Mesendoderm (in vitro differentiated cells): ENCODE data around the gene APOOL.

Experiments used
- DNase-seq: peaks from one replicate; pipeline ENCODE4 v3.0.0; 2013
- H2AK5ac ChIP-seq: 2 replicates; pipeline ENCODE4 v1.6.1; 2013; ENCODE audit warnings: low read length, inconsistent platforms
- H2BK120ac ChIP-seq: 2 replicates; pipeline ENCODE4 v1.6.1; 2013; ENCODE audit warnings: low read depth, mild to moderate bottlenecking, low read length, moderate library complexity, mixed read lengths
- H2BK15ac ChIP-seq: replicated peaks from 2 replicates; pipeline ENCODE4 v1.6.1; 2013; ENCODE audit warnings: low read depth, mild to moderate bottlenecking, moderate library complexity
- H2BK5ac ChIP-seq: 2 replicates; pipeline ENCODE4 v1.6.1; 2013; ENCODE audit warnings: low read length, inconsistent platforms
- H3K18ac ChIP-seq: 2 replicates; pipeline ENCODE4 v1.6.1; 2013; ENCODE audit warnings: mild to moderate bottlenecking, low read length, mixed read lengths
- H3K23ac ChIP-seq: one replicate; pipeline ENCODE4 v1.6.1; 2013; ENCODE audit warnings: low read length
- H3K27ac ChIP-seq: 2 replicates; pipeline ENCODE4 v1.5.1; 2013; ENCODE audit warnings: low read depth, mild to moderate bottlenecking, inconsistent platforms, low read length, moderate library complexity
- H3K27me3 ChIP-seq: 2 replicates; pipeline ENCODE4 v1.6.1; 2013; ENCODE audit warnings: low read length, control low read depth, mild to moderate bottlenecking, inconsistent platforms; ENCODE audit not compliant: insufficient read depth, poor library complexity
- H3K36me3 ChIP-seq: 2 replicates; pipeline ENCODE4 v1.6.1; 2013; ENCODE audit warnings: low read length, inconsistent platforms; ENCODE audit not compliant: control insufficient read depth, insufficient read depth
- H3K4ac ChIP-seq: one replicate; pipeline ENCODE4 v1.6.1; 2013; ENCODE audit warnings: low read depth, mild to moderate bottlenecking, low read length, moderate library complexity
- H3K4me1 ChIP-seq: 2 replicates; pipeline ENCODE4 v1.6.1; 2013; ENCODE audit warnings: low read depth, low read length, inconsistent platforms; ENCODE audit not compliant: control insufficient read depth
- H3K4me2 ChIP-seq: 2 replicates; pipeline ENCODE4 v1.6.1; 2013; ENCODE audit warnings: low read length
- H3K4me3 ChIP-seq: 2 replicates; pipeline ENCODE4 v1.5.1; 2013; ENCODE audit warnings: mild to moderate bottlenecking, low read length
- H3K56ac ChIP-seq: one replicate; pipeline ENCODE4 v1.6.1; 2013; ENCODE audit warnings: low read length
- H3K79me1 ChIP-seq: 2 replicates; pipeline ENCODE4 v1.6.1; 2013; ENCODE audit warnings: low read length, inconsistent platforms
- H3K79me2 ChIP-seq: 2 replicates; pipeline ENCODE4 v1.6.1; 2013; ENCODE audit warnings: mild to moderate bottlenecking, low read length; ENCODE audit not compliant: control insufficient read depth, insufficient read depth
- H3K9ac ChIP-seq: 2 replicates; pipeline ENCODE4 v1.6.1; 2013; ENCODE audit warnings: low read length, inconsistent platforms
- H4K5ac ChIP-seq: one replicate; pipeline ENCODE4 v1.6.1; 2013; ENCODE audit warnings: low read length
- H4K8ac ChIP-seq: one replicate; pipeline ENCODE4 v1.6.1; 2013; ENCODE audit warnings: low read depth, mild to moderate bottlenecking, control low read depth, low read length, moderate library complexity
- WGBS: extraction: QIAGEN DNeasy Blood & Tissue Kit; methylation state at CpG from one replicate; pipeline ENCODE4 v1.1.7; 2013; ENCODE audit warnings: low lambda C conversion rate, missing lambda C conversion rate; ENCODE audit not compliant: insufficient coverage; ENCODE audit errors: extremely low coverage; 5-methylcytosine and 5-hydroxymethylcytosine counted together

The APOOL gene

DNA sequence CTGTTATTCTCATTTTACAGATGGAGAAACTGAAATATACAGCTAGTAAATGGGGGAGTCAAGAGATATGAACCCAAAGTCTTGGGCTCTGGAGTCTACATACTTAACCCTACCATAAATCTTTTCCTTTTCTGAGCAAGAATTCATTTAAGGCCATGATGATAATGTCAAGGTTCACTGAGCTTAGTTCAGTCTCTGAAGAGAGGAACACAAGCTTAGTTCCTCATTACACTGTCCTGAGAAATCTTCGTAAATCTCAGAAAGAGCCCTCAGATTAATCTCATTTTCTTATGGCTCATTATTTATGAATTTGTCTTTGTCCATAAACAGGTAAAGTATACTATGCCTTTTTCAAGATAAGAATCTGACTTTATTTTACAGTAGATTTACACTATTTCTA is 135.7 kb downstream of the APOOL start:
- Histone ChIP-seq H2BK5ac (no peak overlapping the region), H3K23ac (no peak overlapping the region), H2BK15ac (no peak overlapping the region), H4K8ac (no peak overlapping the region), H3K56ac (no peak overlapping the region), H3K4ac (no peak overlapping the region), H3K79me1 (no peaks in the 10 kb centered on the region), H3K4me1 (no peaks in the 10 kb centered on the region), H3K4me3 (no peak overlapping the region), H2AK5ac (no peak overlapping the region), H3K4me2 (no peak overlapping the region), H3K9ac (no peak overlapping the region), H2BK120ac (no peak overlapping the region), H4K5ac (no peak overlapping the region), H3K79me2 (no peaks in the 10 kb centered on the region), H3K18ac (no peak overlapping the region), H3K27me3 (no peaks in the 10 kb centered on the region), H3K36me3 (no peaks in the 10 kb centered on the region), H3K27ac (no peak overlapping the region)
- WGBS, result no CpG with 5 or more reads among the region's 1 CpG
- no peak for DNase-seq

DNA sequence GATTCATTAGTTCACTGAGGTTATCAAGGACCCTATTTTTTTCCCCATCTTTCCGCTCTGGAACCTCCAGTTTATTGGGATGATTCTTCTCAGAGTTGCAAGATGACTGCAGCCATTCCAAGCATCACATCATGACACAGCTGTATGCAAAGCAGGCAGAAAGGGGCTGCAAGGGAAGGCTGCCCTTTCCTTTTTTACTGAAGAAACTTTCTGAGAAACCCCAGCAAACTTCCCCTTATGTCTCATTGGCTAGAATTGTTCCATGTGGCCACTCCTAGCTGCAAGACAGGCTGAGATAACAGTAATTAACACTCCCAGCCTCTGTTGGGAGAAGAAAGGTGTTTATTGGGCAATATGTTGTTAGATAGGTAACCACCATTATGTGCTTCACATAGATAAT is 137.3 kb downstream of the APOOL start:
- WGBS, result no CpG with 5 or more reads among the region's 1 CpG
- no peak overlapping the region for H2BK5ac ChIP-seq
- H3K4me1 ChIP-seq, result no peaks in the 10 kb centered on the region
- no peak overlapping the region for H3K4me3 ChIP-seq
- H3K56ac ChIP-seq, result no peak overlapping the region
- H3K9ac ChIP-seq, result no peak overlapping the region
- H2BK15ac ChIP-seq, result no peak overlapping the region
- no peak overlapping the region for H2AK5ac ChIP-seq
- H3K36me3 ChIP-seq, result no peaks in the 10 kb centered on the region
- no peaks in the 10 kb centered on the region for H3K79me1 ChIP-seq
- H3K18ac ChIP-seq, result no peak overlapping the region
- no peaks in the 10 kb centered on the region for H3K27me3 ChIP-seq
- H3K4ac ChIP-seq, result no peak overlapping the region
- no peak overlapping the region for H3K23ac ChIP-seq
- DNase-seq, result peak; percentile 48
- H3K79me2 ChIP-seq, result no peaks in the 10 kb centered on the region
- no peak overlapping the region for H4K8ac ChIP-seq
- H3K4me2 ChIP-seq, result no peak overlapping the region
- no peak overlapping the region for H3K27ac ChIP-seq
- H2BK120ac ChIP-seq, result no peak overlapping the region
- H4K5ac ChIP-seq, result no peak overlapping the region
